ENCODE measurements around the gene HOOK2. TPM values are rescaled to one million over a fixed set of nuclear protein-coding genes. Genes with fewer than 3 reads are reported as not detected.

Gene HOOK2
- polyA plus RNA-seq, 1 donor from 2014 or later = 28.4 TPM

- Histone ChIP-seq H3F3A (ENCODE audit: insufficient read depth, low read length, poor library complexity, severe bottlenecking) (no peaks in the 10 kb centered on the region), H3K9ac (ENCODE audit: low read length) (no peak overlapping the region), H3K9me3 (ENCODE audit: low read length) (no peaks in the 10 kb centered on the region), H4K20me1 (ENCODE audit: insufficient read depth) (no peaks in the 10 kb centered on the region), H3K27ac (ENCODE audit: low read length) (no peak overlapping the region), H3K36me3 (ENCODE audit: insufficient read depth, low read length) (no peaks in the 10 kb centered on the region), H3K27me3 (ENCODE audit: insufficient read depth, low read depth, low read length) (peaks cover 18% of the 10 kb centered on the region), H2AFZ (ENCODE audit: low read depth, low read length) (no peak overlapping the region), H3K9me2 (ENCODE audit: insufficient read depth, low read length) (no peaks in the 10 kb centered on the region), H3K79me2 (replicated peaks; ENCODE audit: insufficient read depth, low read length) (peaks cover 18% of the 10 kb centered on the region), H3K4me2 (ENCODE audit: low read length) (no peak overlapping the region), H3K4me3 (ENCODE audit: low read length) (no peak overlapping the region)
- TF ChIP-seq EZH2 (IDR thresholded peaks at IDR 0.05; ENCODE audit: borderline replicate concordance, insufficient read depth, low read length, poor library complexity, severe bottlenecking) (no peak), EP300 (conservative IDR thresholded peaks at IDR 0.05; ENCODE audit: poor library complexity, severe bottlenecking) (no peak), POLR2AphosphoS5 (IDR thresholded peaks at IDR 0.05) (peak; percentile 36), MXI1 (conservative IDR thresholded peaks at IDR 0.05; ENCODE audit: poor library complexity, severe bottlenecking) (peak; percentile 51), TAF1 (IDR thresholded peaks at IDR 0.05; ENCODE audit: low read depth) (no peak), REST (IDR thresholded peaks at IDR 0.05; ENCODE audit: borderline replicate concordance) (no peak), SMC3 (conservative IDR thresholded peaks at IDR 0.05; ENCODE audit: poor library complexity) (peak; percentile 92), RAD21 (conservative IDR thresholded peaks at IDR 0.05) (peak; percentile 96), CTCF (IDR thresholded peaks at IDR 0.05; ENCODE audit: poor library complexity, severe bottlenecking) (peak; percentile 96)
These were observed 21.1 kb upstream of the HOOK2 start for GRCh38 chr19:12796146-12797071.

- Histone ChIP-seq H4K20me1 (ENCODE audit: insufficient read depth) (no peaks in the 10 kb centered on the region), H3F3A (ENCODE audit: insufficient read depth, low read length, poor library complexity, severe bottlenecking) (no peaks in the 10 kb centered on the region), H3K9me3 (ENCODE audit: low read length) (no peaks in the 10 kb centered on the region), H3K4me3 (ENCODE audit: low read length) (no peak overlapping the region), H3K9me2 (ENCODE audit: insufficient read depth, low read length) (no peaks in the 10 kb centered on the region), H3K79me2 (replicated peaks; ENCODE audit: insufficient read depth, low read length) (peaks cover 3% of the 10 kb centered on the region), H3K4me2 (ENCODE audit: low read length) (no peak overlapping the region), H3K9ac (ENCODE audit: low read length) (no peak overlapping the region), H3K27ac (ENCODE audit: low read length) (no peak overlapping the region), H2AFZ (ENCODE audit: low read depth, low read length) (no peak overlapping the region), H3K27me3 (ENCODE audit: insufficient read depth, low read depth, low read length) (peaks cover 29% of the 10 kb centered on the region), H3K36me3 (ENCODE audit: insufficient read depth, low read length) (no peaks in the 10 kb centered on the region)
- TF ChIP-seq EP300 (conservative IDR thresholded peaks at IDR 0.05; ENCODE audit: poor library complexity, severe bottlenecking) (no peak), MXI1 (conservative IDR thresholded peaks at IDR 0.05; ENCODE audit: poor library complexity, severe bottlenecking) (no peak), EZH2 (IDR thresholded peaks at IDR 0.05; ENCODE audit: borderline replicate concordance, insufficient read depth, low read length, poor library complexity, severe bottlenecking) (no peak), TAF1 (IDR thresholded peaks at IDR 0.05; ENCODE audit: low read depth) (no peak)
These were observed 19.6 kb upstream of the HOOK2 start for GRCh38 chr19:12794971-12795381.

Data from neural cell (in vitro differentiated cells).